Liver (tissue), 9 donors: Measurements from ENCODE around the gene APRT. TPM values are rescaled to one million over a fixed set of nuclear protein-coding genes. Genes with fewer than 3 reads are reported as not detected.

Experiments
- DNase-seq: peaks from one replicate; pipeline ENCODE4 v3.0.0-alpha.2; 2017; ENCODE audit warnings: low spot score
- H3K27ac ChIP-seq, 2 donors: one replicate each; pipeline ENCODE4 v1.7.0; 2013; ENCODE audit warnings: inconsistent platforms in 2 of 2, low read length in 2 of 2, control low read depth in 1 of 2, low read depth in 1 of 2, mild to moderate bottlenecking in 1 of 2
- H3K27me3 ChIP-seq, 4 donors: one replicate each; pipeline versions ENCODE4 v1.6.1 to v1.7.0; 2013; ENCODE audit warnings: low read length in 3 of 4, inconsistent platforms in 1 of 4, mild to moderate bottlenecking in 1 of 4, moderate library complexity in 1 of 4; ENCODE audit not compliant: control insufficient read depth in 4 of 4, insufficient read depth in 4 of 4
- H3K36me3 ChIP-seq, 4 donors: one replicate each; pipeline versions ENCODE4 v1.6.1 to v1.7.0; 2013; ENCODE audit warnings: low read length in 3 of 4, mild to moderate bottlenecking in 3 of 4, low read depth in 1 of 4, moderate library complexity in 1 of 4; ENCODE audit not compliant: control insufficient read depth in 4 of 4, insufficient read depth in 3 of 4
- H3K4me1 ChIP-seq, 4 donors: one replicate each; pipeline versions ENCODE4 v1.6.1 to v1.7.0; 2013; ENCODE audit warnings: low read length in 3 of 4, mild to moderate bottlenecking in 3 of 4, moderate library complexity in 1 of 4; ENCODE audit not compliant: control insufficient read depth in 4 of 4, insufficient read depth in 4 of 4
- H3K4me3 ChIP-seq, 3 donors: one replicate each; pipeline versions ENCODE4 v1.6.1 to v1.7.0; 2013; ENCODE audit warnings: low read length in 3 of 3, control low read depth in 1 of 3, low read depth in 1 of 3, mild to moderate bottlenecking in 1 of 3
- H3K9ac ChIP-seq, 2 donors: one replicate each; pipeline ENCODE4 v1.7.0; 2013; ENCODE audit warnings: low read length in 2 of 2, mild to moderate bottlenecking in 2 of 2, moderate library complexity in 2 of 2, control low read depth in 1 of 2, low read depth in 1 of 2
- H3K9me3 ChIP-seq, 4 donors: one replicate each; pipeline versions ENCODE4 v1.6.1 to v1.7.0; 2013; ENCODE audit warnings: low read length in 3 of 4; ENCODE audit not compliant: control insufficient read depth in 4 of 4
- ATF3 ChIP-seq: IDR thresholded peaks from 2 replicates; pipeline ENCODE4 v1.6.1; 2016; ENCODE audit warnings: antibody characterized with exemption
- CTCF ChIP-seq: fragments of 150-350 bp; IDR thresholded peaks from 2 replicates; pipeline ENCODE4 v1.5.1; 2017; ENCODE audit warnings: improper control_type of control experiment, low read depth, low read length; ENCODE audit not compliant: missing input control
- EGR1 ChIP-seq, 2 donors: IDR thresholded peaks; 2 replicates each; pipeline ENCODE4 v1.6.1; 2016 to 2018; ENCODE audit warnings: antibody characterized with exemption in 2 of 2, low read depth in 2 of 2
- FOXA1 ChIP-seq: IDR thresholded peaks from 2 replicates; pipeline ENCODE4 v1.6.1; 2016; ENCODE audit warnings: antibody characterized with exemption
- FOXA2 ChIP-seq: IDR thresholded peaks from 2 replicates; pipeline ENCODE4 v1.6.1; 2016; ENCODE audit warnings: antibody characterized with exemption
- GABPA ChIP-seq, 2 donors: IDR thresholded peaks in 1 of 2; conservative IDR thresholded peaks in 1 of 2; 2 replicates each; pipeline ENCODE4 v1.6.1; 2016; ENCODE audit warnings: antibody characterized with exemption in 2 of 2, mild to moderate bottlenecking in 1 of 2, moderate library complexity in 1 of 2
- HNF4A ChIP-seq, 2 donors: conservative IDR thresholded peaks; 2 replicates each; pipeline ENCODE4 v1.6.1; 2016; ENCODE audit warnings: antibody characterized with exemption in 2 of 2, mild to moderate bottlenecking in 2 of 2
- HNF4G ChIP-seq: IDR thresholded peaks from 2 replicates; pipeline ENCODE4 v1.6.1; 2016; ENCODE audit warnings: antibody characterized with exemption
- JUND ChIP-seq, 2 donors: IDR thresholded peaks; 2 replicates each; pipeline ENCODE4 v1.6.1; 2016; ENCODE audit warnings: antibody characterized with exemption in 2 of 2
- MAX ChIP-seq: IDR thresholded peaks from 2 replicates; pipeline ENCODE4 v1.6.1; 2016; ENCODE audit warnings: antibody characterized with exemption
- NR2F2 ChIP-seq: IDR thresholded peaks from 2 replicates; pipeline ENCODE4 v1.6.1; 2016; ENCODE audit warnings: antibody characterized with exemption
- RAD21 ChIP-seq, 2 donors: IDR thresholded peaks; 2 replicates each; pipeline ENCODE4 v1.6.1; 2016; ENCODE audit warnings: antibody characterized with exemption in 2 of 2, mild to moderate bottlenecking in 2 of 2
- REST ChIP-seq: IDR thresholded peaks from 2 replicates; pipeline ENCODE4 v1.6.1; 2016; ENCODE audit warnings: antibody characterized with exemption, mild to moderate bottlenecking
- RXRA ChIP-seq, 2 donors: IDR thresholded peaks; 2 replicates each; pipeline ENCODE4 v1.6.1; 2017 to 2018; ENCODE audit warnings: antibody characterized with exemption in 2 of 2, mild to moderate bottlenecking in 1 of 2
- SP1 ChIP-seq: IDR thresholded peaks from 2 replicates; pipeline ENCODE4 v1.6.1; 2018; ENCODE audit warnings: antibody characterized with exemption, mild to moderate bottlenecking
- TAF1 ChIP-seq: conservative IDR thresholded peaks from 2 replicates; pipeline ENCODE4 v1.6.1; 2016; ENCODE audit warnings: antibody characterized with exemption, mild to moderate bottlenecking
- YY1 ChIP-seq: IDR thresholded peaks from 2 replicates; pipeline ENCODE4 v1.6.1; 2016; ENCODE audit warnings: antibody characterized with exemption, mild to moderate bottlenecking
- ZBTB33 ChIP-seq: IDR thresholded peaks from 2 replicates; pipeline ENCODE4 v1.6.1; 2016; ENCODE audit warnings: antibody characterized with exemption
- WGBS: extraction: QIAGEN DNeasy Blood & Tissue Kit; methylation state at CpG from one replicate; pipeline ENCODE4 v1.1.7; 2013; 5-methylcytosine and 5-hydroxymethylcytosine counted together
- polyA plus RNA-seq, 2 donors: library from polyadenylated mRNA; stranded (reverse) in 1 of 2; unstranded in 1 of 2; fragments of 200-250 nt in 1 of 2; fragments of >200 nt in 1 of 2; fragmentation: Nextera tagmentation in 1 of 2; extraction: Ambion mirVana in 1 of 2; gene quantifications; one replicate each; pipeline versions ENCODE4 v1.2.1 to v1.2.3, GENCODE V29; 2013 to 2015
- total RNA-seq, 2 donors: library from RNA; depleted of rRNA; stranded (reverse); fragments of >200 nt; gene quantifications; one replicate each; pipeline ENCODE4 v1.2.3, GENCODE V29; 2014
- donor health status: healthy.
- donor health status: healthy.
- donor health status: healthy.
- donor health status: healthy.
- donor health status: healthy.

The APRT gene
- total and polyA plus RNA-seq, 4 donors = 27.9 to 160 (median 94.4) TPM

GRCh38 chr16:88793251-88793954, 18.3 kb downstream of the APRT start:
- no peaks in the 10 kb centered on the region for H3K27me3 ChIP-seq
- no peak overlapping the region for H3K27ac ChIP-seq
- WGBS = 59% methylated on average over 35 of the region's 35 CpGs
- DNase-seq = peak; percentile 59
- no peaks in the 10 kb centered on the region for H3K36me3 ChIP-seq
- no peak for TF ChIP-seq FOXA2
- TF ChIP-seq REST = no peak
- H3K9me3 ChIP-seq = no peaks in the 10 kb centered on the region
- H3K9ac ChIP-seq = no peak overlapping the region
- H3K4me3 ChIP-seq = no peak overlapping the region
- H3K4me1 ChIP-seq = peaks cover 0 to 3% (median 0%) of the 10 kb centered on the region in 4 donors

GRCh38 chr16:88792668-88793250, 19.0 kb downstream of the APRT start:
- Histone ChIP-seq H3K9ac (no peak overlapping the region), H3K4me3 (no peak overlapping the region), H3K4me1 (peaks cover 0 to 9% (median 4%) of the 10 kb centered on the region in 4 donors), H3K36me3 (no peaks in the 10 kb centered on the region), H3K27ac (no peak overlapping the region), H3K27me3 (no peaks in the 10 kb centered on the region), H3K9me3 (no peaks in the 10 kb centered on the region)
- 89% methylated on average over 12 of the region's 12 CpGs for WGBS
- no peak for TF ChIP-seq GABPA (IDR thresholded peaks at IDR 0.05 in 1 of 2, conservative IDR thresholded peaks at IDR 0.05 in 1 of 2)
- no peak for TF ChIP-seq JUND (IDR thresholded peaks at IDR 0.05)
- TF ChIP-seq TAF1 = no peak
- TF ChIP-seq MAX = no peak
- TF ChIP-seq FOXA2 = no peak
- no peak for TF ChIP-seq FOXA1
- TF ChIP-seq CTCF = no peak
- no peak for TF ChIP-seq SP1
- TF ChIP-seq ZBTB33 = no peak
- no peak for TF ChIP-seq YY1
- no peak for TF ChIP-seq ATF3
- TF ChIP-seq EGR1 (IDR thresholded peaks at IDR 0.05; ENCODE audit: low read depth in 2 of 2) = no peak
- no peak for TF ChIP-seq HNF4G
- TF ChIP-seq NR2F2 = no peak
- no peak for TF ChIP-seq RXRA (IDR thresholded peaks at IDR 0.05)
- no peak for TF ChIP-seq RAD21 (IDR thresholded peaks at IDR 0.05)
- TF ChIP-seq REST = no peak
- TF ChIP-seq HNF4A (conservative IDR thresholded peaks at IDR 0.05) = no peak
- no peak for DNase-seq
